Neural crest cell (in vitro differentiated cells): Measurements from ENCODE around the gene WDR49. TPM values are rescaled to one million over a fixed set of nuclear protein-coding genes. Genes with fewer than 3 reads are reported as not detected.

Experiments
- DNase-seq: peaks from one replicate; pipeline ENCODE4 v3.0.0; 2021; ENCODE audit warnings: low read depth, mixed read lengths, low spot score
- H3K27ac Mint-ChIP-seq: one replicate; pipeline ENCODE4 v1.8.0; 2021; ENCODE audit warnings: mild to moderate bottlenecking, mixed read lengths; ENCODE audit not compliant: unreplicated experiment
- H3K27me3 Mint-ChIP-seq: 2 replicates; pipeline ENCODE4 v1.8.0; 2021; ENCODE audit warnings: low read depth, mild to moderate bottlenecking, mixed read lengths
- H3K36me3 Mint-ChIP-seq: 2 replicates; pipeline ENCODE4 v1.8.0; 2021; ENCODE audit warnings: low read depth, mild to moderate bottlenecking, mixed read lengths
- H3K4me1 Mint-ChIP-seq: 2 replicates; pipeline ENCODE4 v1.8.0; 2021; ENCODE audit warnings: mixed read lengths
- H3K4me3 Mint-ChIP-seq: one replicate; pipeline ENCODE4 v1.8.0; 2021; ENCODE audit warnings: mild to moderate bottlenecking, mixed read lengths
- H3K9me3 Mint-ChIP-seq: 2 replicates; pipeline ENCODE4 v1.8.0; 2021; ENCODE audit warnings: mixed read lengths
- total RNA-seq: library from RNA; stranded (reverse); gene quantifications from 2 replicates; pipeline ENCODE4 v1.2.1, GENCODE V29; 2021
- TF ChIP-seq, protein P1 (sequence below): fragments of 200-600 bp; sonication (generic); conservative IDR thresholded peaks from 2 replicates; pipeline ENCODE4 v1.5.0; 2021; ENCODE audit warnings: antibody characterized with exemption, mild to moderate bottlenecking

The WDR49 gene
- total RNA-seq, 1 donor from 2014 or later: 5.4 TPM

DNA sequence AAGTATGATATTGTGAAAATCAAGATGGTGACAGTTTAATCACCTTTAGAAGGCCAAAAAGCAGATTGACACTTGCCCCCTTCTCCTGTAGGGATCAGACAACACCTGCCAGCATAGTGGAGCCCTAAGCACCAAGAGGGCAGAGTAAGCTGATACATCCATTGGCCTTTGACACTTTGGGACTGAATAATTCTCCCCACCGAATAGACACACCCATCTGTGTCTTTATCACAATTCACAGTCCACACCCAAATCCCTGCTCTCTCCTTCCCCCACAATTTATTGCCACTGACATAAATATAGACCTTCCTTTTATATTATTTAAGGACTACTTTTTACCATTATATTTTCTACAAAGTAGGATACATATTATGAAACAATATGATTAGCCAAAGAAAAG lies 3.1 kb upstream of the WDR49 start:
- H3K4me3 Mint-ChIP-seq: no peak overlapping the region
- no peaks in the 10 kb centered on the region for H3K27me3 Mint-ChIP-seq
- no peaks in the 10 kb centered on the region for H3K36me3 Mint-ChIP-seq
- TF ChIP-seq, protein P1, sequence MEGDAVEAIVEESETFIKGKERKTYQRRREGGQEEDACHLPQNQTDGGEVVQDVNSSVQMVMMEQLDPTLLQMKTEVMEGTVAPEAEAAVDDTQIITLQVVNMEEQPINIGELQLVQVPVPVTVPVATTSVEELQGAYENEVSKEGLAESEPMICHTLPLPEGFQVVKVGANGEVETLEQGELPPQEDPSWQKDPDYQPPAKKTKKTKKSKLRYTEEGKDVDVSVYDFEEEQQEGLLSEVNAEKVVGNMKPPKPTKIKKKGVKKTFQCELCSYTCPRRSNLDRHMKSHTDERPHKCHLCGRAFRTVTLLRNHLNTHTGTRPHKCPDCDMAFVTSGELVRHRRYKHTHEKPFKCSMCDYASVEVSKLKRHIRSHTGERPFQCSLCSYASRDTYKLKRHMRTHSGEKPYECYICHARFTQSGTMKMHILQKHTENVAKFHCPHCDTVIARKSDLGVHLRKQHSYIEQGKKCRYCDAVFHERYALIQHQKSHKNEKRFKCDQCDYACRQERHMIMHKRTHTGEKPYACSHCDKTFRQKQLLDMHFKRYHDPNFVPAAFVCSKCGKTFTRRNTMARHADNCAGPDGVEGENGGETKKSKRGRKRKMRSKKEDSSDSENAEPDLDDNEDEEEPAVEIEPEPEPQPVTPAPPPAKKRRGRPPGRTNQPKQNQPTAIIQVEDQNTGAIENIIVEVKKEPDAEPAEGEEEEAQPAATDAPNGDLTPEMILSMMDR: no peak
- no peak overlapping the region for H3K27ac Mint-ChIP-seq
- no peaks in the 10 kb centered on the region for H3K9me3 Mint-ChIP-seq
- DNase-seq: no peak
- H3K4me1 Mint-ChIP-seq: peaks cover 20% of the 10 kb centered on the region

- H3K36me3 Mint-ChIP-seq: peaks cover 4% of the 10 kb centered on the region
- TF ChIP-seq, protein P1: no peak
- H3K27me3 Mint-ChIP-seq: no peaks in the 10 kb centered on the region
- peak overlapping the region; percentile 85 for H3K27ac Mint-ChIP-seq
- no peaks in the 10 kb centered on the region for H3K9me3 Mint-ChIP-seq
- no peak for DNase-seq
- H3K4me1 Mint-ChIP-seq: peaks cover 20% of the 10 kb centered on the region
- no peak overlapping the region for H3K4me3 Mint-ChIP-seq
Measured at GRCh38 chr3:167653155-167653554, 587 bp downstream of the WDR49 start.

DNA sequence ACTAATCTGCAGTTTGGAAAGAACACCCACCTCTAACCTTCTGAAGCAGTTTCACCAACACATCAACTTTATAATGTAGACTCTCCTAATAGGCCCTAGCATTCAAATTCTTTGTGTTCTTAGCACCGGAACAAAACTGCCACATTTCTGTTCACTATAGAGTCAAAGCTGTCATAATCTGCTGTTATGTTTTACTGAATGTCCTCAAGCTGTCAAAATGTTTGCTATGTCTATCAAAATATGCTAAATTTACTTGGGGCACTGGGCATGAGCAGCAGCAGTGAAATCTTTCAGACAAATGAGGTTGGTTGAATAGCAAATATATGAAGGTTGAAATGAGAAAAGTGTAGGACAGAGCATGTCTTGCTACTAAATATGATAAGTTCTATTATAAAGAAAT lies 1.9 kb downstream of the WDR49 start:
- TF ChIP-seq, protein P1: no peak
- Mint-ChIP-seq H3K4me3 (no peak overlapping the region), H3K9me3 (no peaks in the 10 kb centered on the region), H3K36me3 (peaks cover 4% of the 10 kb centered on the region), H3K4me1 (peaks cover 10% of the 10 kb centered on the region), H3K27ac (no peak overlapping the region), H3K27me3 (no peaks in the 10 kb centered on the region)
- DNase-seq: no peak

- peaks cover 11% of the 10 kb centered on the region for H3K36me3 Mint-ChIP-seq
- TF ChIP-seq, protein P1: no peak
- no peaks in the 10 kb centered on the region for H3K27me3 Mint-ChIP-seq
- no peak overlapping the region for H3K4me3 Mint-ChIP-seq
- no peak for DNase-seq
- peaks cover 10% of the 10 kb centered on the region for H3K4me1 Mint-ChIP-seq
- H3K27ac Mint-ChIP-seq: no peak overlapping the region
- H3K9me3 Mint-ChIP-seq: peaks cover 5% of the 10 kb centered on the region
Measured at GRCh38 chr3:167650459-167650858, 3.3 kb downstream of the WDR49 start.

GRCh38 chr3:167649746-167650145 lies 4.0 kb downstream of the WDR49 start:
- H3K27me3 Mint-ChIP-seq: no peaks in the 10 kb centered on the region
- DNase-seq: no peak
- H3K4me3 Mint-ChIP-seq: no peak overlapping the region
- TF ChIP-seq, protein P1: no peak
- peaks cover 5% of the 10 kb centered on the region for H3K9me3 Mint-ChIP-seq
- H3K36me3 Mint-ChIP-seq: peaks cover 11% of the 10 kb centered on the region
- H3K27ac Mint-ChIP-seq: no peak overlapping the region
- peaks cover 10% of the 10 kb centered on the region for H3K4me1 Mint-ChIP-seq

DNA sequence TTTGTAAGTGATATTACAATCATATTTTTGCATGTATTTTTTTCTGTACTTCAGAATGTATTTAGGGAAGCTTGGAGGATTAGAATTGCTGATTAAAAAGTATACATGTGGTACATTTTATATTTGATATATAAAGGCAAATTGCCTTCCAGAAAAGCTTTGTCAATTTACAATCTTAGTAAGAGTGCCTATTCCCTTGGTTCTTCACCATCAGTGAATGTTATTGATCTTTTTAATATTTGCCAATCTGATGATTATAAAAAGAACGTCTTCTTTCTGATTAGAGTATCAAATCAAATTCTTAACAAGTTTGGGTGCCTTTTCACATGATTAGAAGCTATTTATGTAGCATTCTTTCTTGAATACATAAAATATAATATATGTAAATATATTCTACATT lies 9.1 kb downstream of the WDR49 start:
- peaks cover 5% of the 10 kb centered on the region for H3K9me3 Mint-ChIP-seq
- no peaks in the 10 kb centered on the region for H3K4me1 Mint-ChIP-seq
- H3K27ac Mint-ChIP-seq: no peak overlapping the region
- no peaks in the 10 kb centered on the region for H3K27me3 Mint-ChIP-seq
- DNase-seq: no peak
- peaks cover 13% of the 10 kb centered on the region for H3K36me3 Mint-ChIP-seq
- no peak overlapping the region for H3K4me3 Mint-ChIP-seq
- TF ChIP-seq, protein P1: no peak
